Astrocyte (in vitro differentiated cells and primary cell): Measurements from ENCODE around the gene BOD1L1. TPM values are rescaled to one million over a fixed set of nuclear protein-coding genes. Genes with fewer than 3 reads are reported as not detected.

Source experiments
- DNase-seq: peaks from one replicate; pipeline ENCODE4 v3.0.0-alpha.2; 2010; ENCODE audit warnings: low read depth
- FAIRE-seq: peaks from 2 replicates; lab custom pipeline; 2011; peaks lifted over from hg19 to GRCh38; lab: Jason Lieb, UNC
- H2AFZ ChIP-seq: 2 replicates; pipeline ENCODE4 v1.6.0; 2012; ENCODE audit warnings: low read depth, low read length, inconsistent platforms
- H3K27ac ChIP-seq: 2 replicates; pipeline ENCODE4 v1.5.1; 2011; ENCODE audit warnings: low read depth, low read length, inconsistent platforms
- H3K27me3 ChIP-seq: 2 replicates; pipeline ENCODE4 v1.6.0; 2011; ENCODE audit warnings: low read length, inconsistent platforms; ENCODE audit not compliant: insufficient read depth
- H3K36me3 ChIP-seq: 2 replicates; pipeline ENCODE4 v1.5.1; 2011; ENCODE audit warnings: low read length, inconsistent platforms; ENCODE audit not compliant: insufficient read depth
- H3K4me1 ChIP-seq: 2 replicates; pipeline ENCODE4 v1.5.1; 2011; ENCODE audit warnings: low read length, inconsistent platforms; ENCODE audit not compliant: insufficient read depth
- H3K4me2 ChIP-seq: 2 replicates; pipeline ENCODE4 v1.6.0; 2012; ENCODE audit warnings: low read length, inconsistent platforms
- H3K4me3 ChIP-seq: 2 replicates; pipeline ENCODE4 v1.5.1; 2011; ENCODE audit warnings: low read depth, mild to moderate bottlenecking, low read length, inconsistent platforms; ENCODE audit not compliant: insufficient read depth
- H3K79me2 ChIP-seq: 2 replicates; pipeline ENCODE4 v1.6.0; 2012; ENCODE audit warnings: mild to moderate bottlenecking, low read length, inconsistent platforms; ENCODE audit not compliant: insufficient read depth
- H3K9ac ChIP-seq: 2 replicates; pipeline ENCODE4 v1.6.0; 2012; ENCODE audit warnings: mild to moderate bottlenecking, low read length, inconsistent platforms
- H3K9me3 ChIP-seq: 2 replicates; pipeline ENCODE4 v1.5.1; 2012; ENCODE audit warnings: low read depth, mild to moderate bottlenecking, low read length, inconsistent platforms; ENCODE audit not compliant: insufficient read depth
- H4K20me1 ChIP-seq: 2 replicates; pipeline ENCODE4 v1.6.0; 2012; ENCODE audit warnings: low read length, inconsistent platforms; ENCODE audit not compliant: insufficient read depth
- H3K27ac Mint-ChIP-seq: one replicate; pipeline ENCODE4 v1.8.0; 2021; ENCODE audit warnings: mild to moderate bottlenecking, mixed read lengths; ENCODE audit not compliant: unreplicated experiment
- H3K27me3 Mint-ChIP-seq: one replicate; pipeline ENCODE4 v1.8.0; 2021; ENCODE audit warnings: low read depth, mixed read lengths; ENCODE audit not compliant: unreplicated experiment
- H3K36me3 Mint-ChIP-seq: one replicate; pipeline ENCODE4 v1.8.0; 2021; ENCODE audit warnings: low read depth, mixed read lengths; ENCODE audit not compliant: unreplicated experiment
- H3K4me1 Mint-ChIP-seq: one replicate; pipeline ENCODE4 v1.8.0; 2021; ENCODE audit warnings: low read depth, mixed read lengths; ENCODE audit not compliant: unreplicated experiment
- H3K4me3 Mint-ChIP-seq: one replicate; pipeline ENCODE4 v1.8.0; 2021; ENCODE audit warnings: mild to moderate bottlenecking, moderate library complexity, mixed read lengths; ENCODE audit not compliant: unreplicated experiment
- H3K9me3 Mint-ChIP-seq: one replicate; pipeline ENCODE4 v1.8.0; 2021; ENCODE audit warnings: mild to moderate bottlenecking, mixed read lengths; ENCODE audit not compliant: unreplicated experiment
- CTCF ChIP-seq: IDR thresholded peaks from 2 replicates; pipeline ENCODE4 v1.5.1; 2011; ENCODE audit warnings: low read depth, mild to moderate bottlenecking, inconsistent platforms, low read length, moderate library complexity; ENCODE audit not compliant: insufficient read depth
- EZH2 ChIP-seq: IDR thresholded peaks from 2 replicates; pipeline ENCODE4 v1.6.1; 2012; ENCODE audit warnings: mild to moderate bottlenecking, low read length, inconsistent platforms; ENCODE audit not compliant: insufficient read depth
- total RNA-seq: library from RNA; stranded (reverse); gene quantifications from 2 replicates; pipeline ENCODE4 v1.2.1, GENCODE V29; 2021

Gene BOD1L1
- total RNA-seq, 1 donor from 2014 or later = 47.2 TPM

GRCh38 chr4:13627178-13627605 lies 333 bp downstream of the BOD1L1 start:
- peaks cover 8% of the 10 kb centered on the region for H3K4me1 Mint-ChIP-seq
- FAIRE-seq (no peak), DNase-seq (no peak)
- H3K9me3 ChIP-seq = no peaks in the 10 kb centered on the region
- H3K79me2 ChIP-seq = peaks cover 60% of the 10 kb centered on the region
- H3K27me3 Mint-ChIP-seq = no peaks in the 10 kb centered on the region
- peak overlapping the region; percentile 97 for H3K4me3 Mint-ChIP-seq
- H3K27me3 ChIP-seq = no peaks in the 10 kb centered on the region
- no peak for TF ChIP-seq EZH2
- TF ChIP-seq CTCF = no peak
- peak overlapping the region; percentile 96 for H3K27ac Mint-ChIP-seq
- peaks cover 24% of the 10 kb centered on the region for H4K20me1 ChIP-seq
- H3K36me3 Mint-ChIP-seq = peaks cover 8% of the 10 kb centered on the region
- peak overlapping the region; percentile 90 for H3K9ac ChIP-seq
- peaks cover 11% of the 10 kb centered on the region for H3K4me1 ChIP-seq
- no peaks in the 10 kb centered on the region for H3K9me3 Mint-ChIP-seq
- peak overlapping the region; percentile 94 for H3K4me2 ChIP-seq
- H3K27ac ChIP-seq = peak overlapping the region; percentile 92
- H3K36me3 ChIP-seq = no peaks in the 10 kb centered on the region
- H3K4me3 ChIP-seq = peak overlapping the region; percentile 96
- peak overlapping the region; percentile 98 for H2AFZ ChIP-seq

- Histone ChIP-seq H3K36me3 (no peaks in the 10 kb centered on the region), H3K4me2 (peak overlapping the region; percentile 90), H3K79me2 (peaks cover 66% of the 10 kb centered on the region), H3K27ac (peak overlapping the region; percentile 84), H4K20me1 (peaks cover 29% of the 10 kb centered on the region), H2AFZ (peak overlapping the region; percentile 70), H3K4me1 (peaks cover 11% of the 10 kb centered on the region), H3K9me3 (no peaks in the 10 kb centered on the region), H3K27me3 (no peaks in the 10 kb centered on the region), H3K9ac (peak overlapping the region; percentile 90), H3K4me3 (peak overlapping the region; percentile 96)
- FAIRE-seq (no peak), DNase-seq (no peak)
- peaks cover 8% of the 10 kb centered on the region for H3K4me1 Mint-ChIP-seq
- peak overlapping the region; percentile 96 for H3K27ac Mint-ChIP-seq
- TF ChIP-seq CTCF = no peak
- TF ChIP-seq EZH2 = no peak
- no peaks in the 10 kb centered on the region for H3K9me3 Mint-ChIP-seq
- peak overlapping the region; percentile 97 for H3K4me3 Mint-ChIP-seq
- peaks cover 8% of the 10 kb centered on the region for H3K36me3 Mint-ChIP-seq
- no peaks in the 10 kb centered on the region for H3K27me3 Mint-ChIP-seq
These were observed 890 bp downstream of the BOD1L1 start for GRCh38 chr4:13626492-13627177.

GRCh38 chr4:13618212-13618806 lies 9.2 kb downstream of the BOD1L1 start:
- H3K36me3 ChIP-seq = peaks cover 31% of the 10 kb centered on the region
- no peak overlapping the region for H3K4me3 ChIP-seq
- peaks cover 36% of the 10 kb centered on the region for H4K20me1 ChIP-seq
- no peaks in the 10 kb centered on the region for H3K4me1 ChIP-seq
- H3K9ac ChIP-seq = no peak overlapping the region
- no peak overlapping the region for H3K4me2 ChIP-seq
- H2AFZ ChIP-seq = no peak overlapping the region
- no peaks in the 10 kb centered on the region for H3K27me3 ChIP-seq
- peaks cover 44% of the 10 kb centered on the region for H3K79me2 ChIP-seq
- Mint-ChIP-seq H3K4me3 (no peak overlapping the region), H3K9me3 (no peaks in the 10 kb centered on the region), H3K4me1 (peaks cover 2% of the 10 kb centered on the region), H3K36me3 (peaks cover 5% of the 10 kb centered on the region), H3K27me3 (no peaks in the 10 kb centered on the region), H3K27ac (no peak overlapping the region)
- no peaks in the 10 kb centered on the region for H3K9me3 ChIP-seq
- FAIRE-seq (no peak), DNase-seq (no peak)
- H3K27ac ChIP-seq = no peak overlapping the region
- TF ChIP-seq EZH2 (no peak), CTCF (no peak)
